Vagina (tissue), 2 donors: Measurements from ENCODE around the gene SNED1. TPM values are rescaled to one million over a fixed set of nuclear protein-coding genes. Genes with fewer than 3 reads are reported as not detected.
A peak's percentile ranks its signal among the peaks of the same experiment; 100 is the strongest.

ENCODE experiments used
- DNase-seq, 2 donors: peaks; one replicate each; pipeline ENCODE4 v3.0.0-alpha.2; 2017; ENCODE audit errors: extremely low spot score in 2 of 2
- H3K27ac ChIP-seq: fragments of 200-600 bp; sonication (generic); one replicate; pipeline ENCODE4 v1.5.1; 2019
- H3K27me3 ChIP-seq: fragments of 200-600 bp; sonication (generic); one replicate; pipeline ENCODE4 v1.5.1; 2019
- H3K36me3 ChIP-seq, 2 donors: fragments of 200-600 bp; sonication (generic); one replicate each; pipeline ENCODE4 v1.5.1; 2017 to 2019
- H3K4me1 ChIP-seq: fragments of 200-600 bp; sonication (generic); one replicate; pipeline ENCODE4 v1.5.1; 2019
- H3K4me3 ChIP-seq, 2 donors: fragments of 200-600 bp; sonication (generic); 1 replicate in 1 of 2; 2 replicates in 1 of 2; pipeline ENCODE4 v1.5.1; 2016 to 2019
- H3K9me3 ChIP-seq: fragments of 200-600 bp; sonication (generic); one replicate; pipeline ENCODE4 v1.5.1; 2019
- POLR2A ChIP-seq, 2 donors: fragments of 450-650 bp; IDR thresholded peaks; one replicate each; pipeline ENCODE4 v1.6.1; 2017; ENCODE audit warnings: antibody characterized with exemption in 2 of 2, mild to moderate bottlenecking in 2 of 2, moderate library complexity in 2 of 2
- POLR2AphosphoS5 ChIP-seq, 2 donors: sonication (generic); formaldehyde crosslinking; IDR thresholded peaks; one replicate each; pipeline ENCODE4 v1.9.0; 2017; ENCODE audit warnings: antibody characterized with exemption in 2 of 2, mild to moderate bottlenecking in 2 of 2, low read depth in 1 of 2; ENCODE audit not compliant: insufficient read depth in 1 of 2
- intact Hi-C: fragments of 100-400 bp; cut with DNase I; formaldehyde crosslinking; loops from one replicate; pipeline ENCODE4 v1.15.1; 2023
- total RNA-seq: library from RNA; depleted of rRNA; stranded (reverse); fragments of >200 nt; gene quantifications from one replicate; pipeline ENCODE4 v1.2.3, GENCODE V29; 2016
- TF ChIP-seq, protein P1 (sequence below), 3 experiments: fragments of 450-650 bp in 2 of 3; fragments of 200-600 bp in 1 of 3; sonication (generic) in 1 of 3; IDR thresholded peaks; one replicate each; pipeline ENCODE4 v1.5.1; 2017 to 2019; ENCODE audit warnings: antibody characterized with exemption in 3 of 3, mild to moderate bottlenecking in 2 of 3, moderate library complexity in 2 of 3

SNED1 gene
- total RNA-seq, 1 donor from 2014 or later, result 55.5 TPM

DNA sequence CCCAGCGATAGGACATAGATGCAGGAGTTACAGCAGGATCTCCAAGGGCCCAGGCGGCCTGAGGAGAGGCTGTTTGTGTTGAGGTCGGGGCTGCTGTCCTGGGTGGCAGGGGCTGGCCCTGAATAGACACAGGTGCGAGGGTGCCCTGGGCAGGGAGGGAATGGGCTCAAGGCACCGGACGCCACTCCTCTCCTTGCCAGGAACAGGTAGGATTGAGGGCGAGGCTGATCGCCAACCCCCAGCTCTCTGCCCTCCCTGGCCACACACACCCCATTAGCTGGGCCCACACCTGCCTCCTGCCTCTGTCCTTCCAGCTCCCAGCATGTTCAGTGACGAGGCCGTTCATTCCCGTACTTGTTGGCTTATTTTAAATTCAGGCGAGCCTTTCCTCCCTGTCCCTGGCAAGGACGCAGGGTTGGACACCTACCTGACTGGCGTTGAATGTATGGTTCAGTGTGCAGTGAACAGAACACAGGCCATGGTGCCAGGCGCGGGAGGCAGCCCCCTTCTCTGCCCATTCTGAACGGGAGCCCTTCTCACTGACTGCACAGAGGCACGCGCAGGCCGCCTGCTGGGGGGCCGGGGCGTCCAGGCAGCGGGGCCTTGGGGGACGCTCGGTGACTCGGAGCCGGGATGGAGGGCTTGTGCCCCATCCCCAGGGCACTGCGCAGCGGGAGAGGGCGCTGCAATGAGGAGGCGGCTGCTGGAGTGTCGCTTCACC lies 41.3 kb upstream of the SNED1 start:
- DNase-seq, result peak in 1 of 2 donors; percentile 85
- H3K27ac ChIP-seq, result no peak overlapping the region
- H3K27me3 ChIP-seq, result no peaks in the 10 kb centered on the region
- no peaks in the 10 kb centered on the region for H3K9me3 ChIP-seq
- H3K36me3 ChIP-seq, result no peaks in the 10 kb centered on the region
- intact Hi-C loops, result no loop called here
- no peak overlapping the region for H3K4me3 ChIP-seq
- H3K4me1 ChIP-seq, result peaks cover 45% of the 10 kb centered on the region
- TF ChIP-seq POLR2AphosphoS5 (IDR thresholded peaks at IDR 0.05; ENCODE audit: insufficient read depth in 1 of 2, low read depth in 1 of 2), result no peak
- TF ChIP-seq, protein P1, sequence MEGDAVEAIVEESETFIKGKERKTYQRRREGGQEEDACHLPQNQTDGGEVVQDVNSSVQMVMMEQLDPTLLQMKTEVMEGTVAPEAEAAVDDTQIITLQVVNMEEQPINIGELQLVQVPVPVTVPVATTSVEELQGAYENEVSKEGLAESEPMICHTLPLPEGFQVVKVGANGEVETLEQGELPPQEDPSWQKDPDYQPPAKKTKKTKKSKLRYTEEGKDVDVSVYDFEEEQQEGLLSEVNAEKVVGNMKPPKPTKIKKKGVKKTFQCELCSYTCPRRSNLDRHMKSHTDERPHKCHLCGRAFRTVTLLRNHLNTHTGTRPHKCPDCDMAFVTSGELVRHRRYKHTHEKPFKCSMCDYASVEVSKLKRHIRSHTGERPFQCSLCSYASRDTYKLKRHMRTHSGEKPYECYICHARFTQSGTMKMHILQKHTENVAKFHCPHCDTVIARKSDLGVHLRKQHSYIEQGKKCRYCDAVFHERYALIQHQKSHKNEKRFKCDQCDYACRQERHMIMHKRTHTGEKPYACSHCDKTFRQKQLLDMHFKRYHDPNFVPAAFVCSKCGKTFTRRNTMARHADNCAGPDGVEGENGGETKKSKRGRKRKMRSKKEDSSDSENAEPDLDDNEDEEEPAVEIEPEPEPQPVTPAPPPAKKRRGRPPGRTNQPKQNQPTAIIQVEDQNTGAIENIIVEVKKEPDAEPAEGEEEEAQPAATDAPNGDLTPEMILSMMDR (IDR thresholded peaks at IDR 0.05), result no peak
- no peak for TF ChIP-seq POLR2A (IDR thresholded peaks at IDR 0.05)

DNA sequence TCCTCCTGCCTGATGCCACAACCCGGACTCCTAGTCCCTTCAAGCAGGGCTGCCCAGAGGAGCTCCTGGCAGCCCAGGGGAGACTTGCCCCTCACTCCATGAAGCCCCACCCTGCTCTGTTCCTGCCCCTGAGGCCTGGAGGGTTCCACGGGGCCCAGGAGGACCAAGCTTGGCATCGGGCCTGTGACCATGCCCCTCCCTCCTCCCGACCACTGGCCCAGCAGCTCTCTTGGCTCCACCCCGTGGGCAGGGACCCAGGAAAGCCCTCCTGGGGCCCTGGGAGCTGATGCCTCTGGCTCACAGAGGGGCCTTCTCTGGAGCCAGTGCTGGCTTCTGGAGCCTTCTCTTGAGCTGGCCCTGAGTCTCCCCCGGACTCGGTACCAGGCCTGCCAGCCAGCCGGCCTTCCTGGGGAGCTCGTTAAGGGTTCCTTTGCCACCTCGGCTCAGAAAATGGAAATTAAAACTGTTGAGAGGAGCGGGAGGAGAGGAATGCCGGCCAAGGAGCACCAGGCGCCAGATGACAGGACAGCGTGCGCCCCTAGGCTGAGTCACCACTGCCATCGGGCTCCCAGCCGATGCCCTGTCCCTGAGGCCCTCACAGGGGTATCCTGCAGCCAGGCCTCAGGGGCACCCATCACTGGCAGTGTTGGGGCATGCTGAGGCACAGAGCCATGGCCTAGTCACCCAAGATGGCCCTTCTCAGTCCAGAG lies 40.6 kb upstream of the SNED1 start:
- Histone ChIP-seq H3K9me3 (no peaks in the 10 kb centered on the region), H3K36me3 (no peaks in the 10 kb centered on the region), H3K4me1 (peaks cover 52% of the 10 kb centered on the region), H3K4me3 (no peak overlapping the region), H3K27me3 (no peaks in the 10 kb centered on the region), H3K27ac (peak overlapping the region; percentile 19)
- intact Hi-C loops, result no loop called here
- TF ChIP-seq, protein P1 (IDR thresholded peaks at IDR 0.05), result no peak
- TF ChIP-seq POLR2AphosphoS5 (IDR thresholded peaks at IDR 0.05; ENCODE audit: insufficient read depth in 1 of 2, low read depth in 1 of 2), result peak in 1 of 2 donors; percentile 17
- peak; percentile 67 to 77 for DNase-seq

DNA sequence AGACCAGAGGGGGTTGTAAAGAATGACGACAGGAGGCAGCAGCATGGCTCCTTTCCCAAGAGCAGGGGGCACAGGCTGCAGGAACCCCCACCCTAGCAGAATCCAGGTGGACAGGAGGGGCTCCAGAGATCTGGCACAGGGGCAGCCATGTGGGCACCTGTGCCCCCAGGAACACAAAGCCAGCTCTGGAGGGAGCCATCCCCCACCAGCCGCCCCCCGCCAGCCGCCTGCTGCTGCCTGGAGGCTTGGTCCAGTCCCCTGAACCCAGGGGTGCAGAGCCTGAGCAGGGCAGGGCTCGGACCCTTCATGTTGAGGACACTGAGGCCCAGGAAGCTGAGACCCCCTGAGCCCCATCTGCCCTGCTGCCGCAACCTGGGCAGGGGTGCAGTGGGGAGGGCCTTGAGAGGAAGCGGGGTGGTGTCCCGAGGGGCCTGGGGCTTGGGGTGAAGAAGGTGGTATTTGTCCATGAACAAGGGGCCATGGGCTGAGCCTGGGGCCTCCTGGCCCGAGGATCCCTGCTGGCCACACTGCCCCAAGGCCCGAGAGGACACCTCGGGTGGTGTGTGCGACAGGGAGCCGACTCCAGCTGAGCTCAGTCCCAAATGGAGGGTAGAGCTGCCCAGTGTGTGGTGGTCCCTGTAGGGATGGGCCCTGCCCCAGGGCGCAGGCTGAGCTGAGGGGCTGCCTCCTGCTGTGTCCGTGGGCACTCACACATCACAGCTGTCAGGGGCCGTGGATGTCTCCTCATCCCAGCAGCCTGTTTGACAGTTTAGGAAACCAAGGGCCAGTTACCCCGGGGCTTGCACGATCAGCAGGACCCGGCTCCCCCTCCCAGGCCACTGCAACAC lies 39.8 kb upstream of the SNED1 start:
- no peaks in the 10 kb centered on the region for H3K36me3 ChIP-seq
- no peak overlapping the region for H3K4me3 ChIP-seq
- peaks cover 59% of the 10 kb centered on the region for H3K4me1 ChIP-seq
- H3K9me3 ChIP-seq, result no peaks in the 10 kb centered on the region
- peak overlapping the region; percentile 80 for H3K27ac ChIP-seq
- intact Hi-C loops, result no loop called here
- H3K27me3 ChIP-seq, result no peaks in the 10 kb centered on the region
- peak; percentile 78 to 88 for DNase-seq
- TF ChIP-seq POLR2A (IDR thresholded peaks at IDR 0.05), result no peak
- TF ChIP-seq POLR2AphosphoS5 (IDR thresholded peaks at IDR 0.05; ENCODE audit: insufficient read depth in 1 of 2, low read depth in 1 of 2), result no peak
- TF ChIP-seq, protein P1 (IDR thresholded peaks at IDR 0.05), result no peak

DNA sequence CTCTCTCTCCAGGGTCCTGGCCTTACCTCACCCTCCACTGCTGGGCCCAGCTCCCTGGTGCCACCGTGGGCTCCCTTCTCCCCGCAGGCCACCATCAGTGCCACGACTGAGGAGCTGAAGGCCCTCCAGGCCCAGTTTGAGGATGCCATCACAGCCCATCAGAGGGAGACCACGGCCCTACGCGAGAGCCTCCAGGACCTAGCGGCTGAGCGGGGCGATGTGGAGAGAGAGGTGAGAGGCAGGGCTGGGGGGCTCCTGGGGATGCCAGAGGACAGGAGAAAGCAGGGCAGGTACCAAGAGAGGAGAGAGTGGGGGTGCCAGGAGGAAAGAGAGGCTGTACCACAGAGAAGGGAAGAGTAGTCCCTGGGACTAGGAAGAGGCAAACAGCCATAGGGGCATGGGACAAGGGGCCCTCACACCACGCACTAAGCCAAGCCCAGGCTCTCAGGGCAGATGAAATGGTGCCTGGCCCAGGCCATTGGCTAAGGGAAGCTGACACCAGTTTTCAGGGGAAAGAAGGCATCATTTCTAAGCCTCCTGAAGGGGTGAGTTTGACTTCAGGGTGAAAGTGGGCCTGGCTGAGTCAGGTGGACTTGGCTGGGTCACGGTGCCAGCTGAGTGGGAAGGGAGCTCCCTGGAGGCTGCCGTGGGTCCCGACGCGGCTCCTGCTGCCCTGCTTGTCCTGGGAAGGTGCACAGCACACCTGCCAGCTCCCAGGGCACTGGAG lies 39.0 kb upstream of the SNED1 start:
- no peaks in the 10 kb centered on the region for H3K36me3 ChIP-seq
- H3K4me3 ChIP-seq, result no peak overlapping the region
- peak in 1 of 2 donors; percentile 58 for DNase-seq
- intact Hi-C loops, result no loop called here
- TF ChIP-seq POLR2A (IDR thresholded peaks at IDR 0.05) (no peak), POLR2AphosphoS5 (IDR thresholded peaks at IDR 0.05; ENCODE audit: insufficient read depth in 1 of 2, low read depth in 1 of 2) (no peak)
- TF ChIP-seq, protein P1 (IDR thresholded peaks at IDR 0.05), result no peak
- H3K4me1 ChIP-seq, result peaks cover 59% of the 10 kb centered on the region
- H3K27ac ChIP-seq, result peak overlapping the region; percentile 80
- H3K27me3 ChIP-seq, result no peaks in the 10 kb centered on the region
- no peaks in the 10 kb centered on the region for H3K9me3 ChIP-seq
